HepG2 (cell line): ENCODE measurements around the gene GOLGA6C. TPM values are rescaled to one million over a fixed set of nuclear protein-coding genes. Genes with fewer than 3 reads are reported as not detected.

Experiments used
- ATAC-seq: fragments of 200-7000 bp; cut with Tn5 transposase; 3 replicates; pipeline ENCODE4 v1.9.1; 2020; ENCODE audit warnings: mild to moderate bottlenecking, moderate library complexity
- BruUV-seq: library from RNA; stranded (reverse); fragments of 400-500 nt; replicated peaks from 2 replicates; lab custom pipeline; 2021; lab: Mats Ljungman, UMichigan
- CTCF ChIA-PET: fragments of 300-600 bp; formaldehyde crosslinking; extraction: SDS; loops from one replicate; lab custom pipeline; 2021; ENCODE audit warnings: low total read pairs, inconsistent platforms, low intra/inter-chr PET ratio; lab: Yijun Ruan, JAX
- POLR2A ChIA-PET: fragments of 350-600 bp; sonication (Branson Sonifier 250); formaldehyde crosslinking; loops from one replicate; lab custom pipeline; 2020; ENCODE audit warnings: antibody characterized with exemption, inconsistent platforms; lab: Yijun Ruan, JAX
- DNase-seq: peaks from one replicate; pipeline ENCODE4 v3.0.0-alpha.2; 2015; ENCODE audit warnings: low spot score
- FAIRE-seq: peaks from 3 replicates; lab custom pipeline; 2011; peaks lifted over from hg19 to GRCh38; lab: Jason Lieb, UNC
- H2AFZ ChIP-seq: one replicate; pipeline ENCODE4 v1.6.1; 2011; ENCODE audit warnings: low read length, inconsistent platforms
- H3K27ac ChIP-seq: fragments of 300-600 bp; 3 replicates; pipeline ENCODE4 v1.8.0; 2011; ENCODE audit warnings: mixed run types, mild to moderate bottlenecking, mixed read lengths, low read length, inconsistent platforms; ENCODE audit not compliant: insufficient read depth; ENCODE audit errors: extremely low read length
- H3K27me3 ChIP-seq, 2 experiments: fragments of 200-600 bp in 1 of 2; 2 replicates in 1 of 2; 3 replicates in 1 of 2; pipeline versions ENCODE4 v1.6.0 to v1.8.0; 2011; ENCODE audit warnings: low read length in 2 of 2, mild to moderate bottlenecking in 2 of 2, moderate library complexity in 2 of 2, inconsistent platforms in 1 of 2; ENCODE audit not compliant: insufficient read depth in 2 of 2, control insufficient read depth in 1 of 2
- H3K36me3 ChIP-seq, 2 experiments: fragments of 200-600 bp in 1 of 2; replicated peaks in 1 of 2; 2 replicates in 1 of 2; 3 replicates in 1 of 2; pipeline versions ENCODE4 v1.5.1 to v1.8.0; 2011; ENCODE audit warnings: low read length in 2 of 2, inconsistent platforms in 1 of 2; ENCODE audit not compliant: insufficient read depth in 2 of 2, control insufficient read depth in 1 of 2
- H3K4me1 ChIP-seq: 2 replicates; pipeline ENCODE4 v1.5.1; 2012; ENCODE audit warnings: low read length, inconsistent platforms; ENCODE audit not compliant: insufficient read depth
- H3K4me2 ChIP-seq: 2 replicates; pipeline ENCODE4 v1.6.0; 2011; ENCODE audit warnings: low read depth, low read length, inconsistent platforms
- H3K4me3 ChIP-seq, 3 experiments: fragments of 200-600 bp in 1 of 3; sonication (generic), shearing (Covaris generic) in 1 of 3; replicated peaks in 1 of 3; 2 replicates each; pipeline ENCODE4 v1.5.1; 2011 to 2016; ENCODE audit warnings: low read length in 3 of 3, inconsistent platforms in 2 of 3, low read depth in 2 of 3, mild to moderate bottlenecking in 2 of 3, control low read depth in 1 of 3, mixed read lengths in 1 of 3; ENCODE audit not compliant: insufficient read depth in 1 of 3
- H3K79me2 ChIP-seq: one replicate; pipeline ENCODE4 v1.6.1; 2011; ENCODE audit warnings: low read length, inconsistent platforms; ENCODE audit not compliant: insufficient read depth
- H3K9ac ChIP-seq: 2 replicates; pipeline ENCODE4 v1.6.0; 2011; ENCODE audit warnings: mild to moderate bottlenecking, low read depth, low read length, inconsistent platforms; ENCODE audit not compliant: insufficient read depth
- H3K9me3 ChIP-seq: 2 replicates; pipeline ENCODE4 v1.5.1; 2012; ENCODE audit warnings: mild to moderate bottlenecking, low read length
- H4K20me1 ChIP-seq: 2 replicates; pipeline ENCODE4 v1.6.0; 2011; ENCODE audit warnings: inconsistent platforms, mild to moderate bottlenecking, low read length, moderate library complexity; ENCODE audit not compliant: insufficient read depth
- ADNP ChIP-seq: sonication (generic); formaldehyde crosslinking; IDR thresholded peaks from 2 replicates; pipeline ENCODE4 v1.4.0; 2020; ENCODE audit warnings: missing genetic modification reagents
- HIVEP1 ChIP-seq: sonication (generic); formaldehyde crosslinking; IDR thresholded peaks from 2 replicates; pipeline ENCODE4 v1.4.0; 2020; ENCODE audit warnings: mild to moderate bottlenecking, missing genetic modification reagents
- KLF9 ChIP-seq: IDR thresholded peaks from 2 replicates; pipeline ENCODE4 v1.6.1; 2016; ENCODE audit warnings: low read depth
- MAFK ChIP-seq, 2 experiments: IDR thresholded peaks in 1 of 2; conservative IDR thresholded peaks in 1 of 2; 2 replicates each; pipeline ENCODE4 v1.6.1; 2011; ENCODE audit warnings: improper control_type of control experiment in 2 of 2, low read length in 2 of 2
- NKX3-1 ChIP-seq: sonication (generic); formaldehyde crosslinking; IDR thresholded peaks from 2 replicates; pipeline ENCODE4 v1.5.0; 2020; ENCODE audit warnings: missing genetic modification reagents
- PITX1 ChIP-seq: sonication (generic); formaldehyde crosslinking; IDR thresholded peaks from 2 replicates; pipeline ENCODE4 v1.5.1; 2020; ENCODE audit warnings: mild to moderate bottlenecking, missing genetic modification reagents
- REXO4 ChIP-seq: sonication (generic); formaldehyde crosslinking; IDR thresholded peaks from 2 replicates; pipeline ENCODE4 v1.8.0; 2022; ENCODE audit warnings: missing genetic modification reagents, mild to moderate bottlenecking, borderline replicate concordance
- TMF1 ChIP-seq: sonication (generic); formaldehyde crosslinking; IDR thresholded peaks from 2 replicates; pipeline ENCODE4 v1.8.1; 2022; ENCODE audit warnings: low read depth, missing genetic modification reagents
- YY1 ChIP-seq: IDR thresholded peaks from 2 replicates; pipeline ENCODE4 v1.6.1; 2011; ENCODE audit warnings: low read length, low read depth, moderate library complexity, mild to moderate bottlenecking; ENCODE audit not compliant: insufficient read depth, insufficient replicate concordance
- ZBTB38 ChIP-seq: sonication (generic); formaldehyde crosslinking; IDR thresholded peaks from 2 replicates; pipeline ENCODE4 v1.5.1; 2020; ENCODE audit warnings: mild to moderate bottlenecking, missing genetic modification reagents
- ZNF556 ChIP-seq: sonication (generic); formaldehyde crosslinking; IDR thresholded peaks from 2 replicates; pipeline ENCODE4 v1.4.0; 2020; ENCODE audit warnings: mild to moderate bottlenecking, missing genetic modification reagents, borderline replicate concordance
- ZNF619 ChIP-seq: sonication (generic); formaldehyde crosslinking; IDR thresholded peaks from 2 replicates; pipeline ENCODE4 v1.4.0; 2020; ENCODE audit warnings: mild to moderate bottlenecking, missing genetic modification reagents
- WGBS: methylation state at CpG from one replicate; pipeline ENCODE4 v1.1.6; 2017; ENCODE audit warnings: low lambda C conversion rate; 5-methylcytosine and 5-hydroxymethylcytosine counted together
- in situ Hi-C: cut with HindIII; loops from 2 replicates; pipeline ENCODE4 v1.10.0; 2017; ENCODE audit warnings: low pct_unique_long_range_greater_than_20kb; ENCODE audit not compliant: extremely low pct_ligation_motif_present
- intact Hi-C: fragments of 100-400 bp; cut with micrococcal nuclease; formaldehyde crosslinking; loops from one replicate; pipeline ENCODE4 v1.10.0; 2022; ENCODE audit not compliant: unreplicated experiment
- polyA plus RNA-seq, 8 experiments: library from polyadenylated mRNA; depleted of rRNA in 3 of 8; stranded (reverse) in 7 of 8; unstranded in 1 of 8; fragments of >200 nt; fragmentation: Illumina TruSeq in 4 of 8; extraction: Trizol in 4 of 8; gene quantifications; 2 replicates each; pipeline versions ENCODE4 v1.2.1 to v1.2.3, GENCODE V29; 2011 to 2016; ENCODE audit warnings: low read depth in 4 of 8, missing spikeins in 1 of 8, mixed read lengths in 1 of 8; ENCODE audit not compliant: insufficient read depth in 1 of 8
- total RNA-seq, 5 experiments: library from RNA; depleted of rRNA; stranded (reverse); fragments of >200 nt; fragmentation: Illumina TruSeq; extraction: Trizol; gene quantifications; 2 replicates each; pipeline ENCODE4 v1.2.3, GENCODE V29; 2016; ENCODE audit warnings: low read depth in 1 of 5
- TF ChIP-seq, protein P1 (sequence below): sonication (generic); formaldehyde crosslinking; IDR thresholded peaks from 2 replicates; pipeline ENCODE4 v1.4.0; 2020; ENCODE audit warnings: mild to moderate bottlenecking, missing genetic modification reagents, borderline replicate concordance
- TF ChIP-seq, protein P2 (sequence below): sonication (generic); formaldehyde crosslinking; IDR thresholded peaks from 2 replicates; pipeline ENCODE4 v1.5.0; 2020; ENCODE audit warnings: mild to moderate bottlenecking, missing genetic modification reagents

The GOLGA6C gene
- total and polyA plus RNA-seq, 2 of the 13 experiments (the other 11 are each of a cell fraction or from before 2014, with no cell fraction given) = not detected

DNA sequence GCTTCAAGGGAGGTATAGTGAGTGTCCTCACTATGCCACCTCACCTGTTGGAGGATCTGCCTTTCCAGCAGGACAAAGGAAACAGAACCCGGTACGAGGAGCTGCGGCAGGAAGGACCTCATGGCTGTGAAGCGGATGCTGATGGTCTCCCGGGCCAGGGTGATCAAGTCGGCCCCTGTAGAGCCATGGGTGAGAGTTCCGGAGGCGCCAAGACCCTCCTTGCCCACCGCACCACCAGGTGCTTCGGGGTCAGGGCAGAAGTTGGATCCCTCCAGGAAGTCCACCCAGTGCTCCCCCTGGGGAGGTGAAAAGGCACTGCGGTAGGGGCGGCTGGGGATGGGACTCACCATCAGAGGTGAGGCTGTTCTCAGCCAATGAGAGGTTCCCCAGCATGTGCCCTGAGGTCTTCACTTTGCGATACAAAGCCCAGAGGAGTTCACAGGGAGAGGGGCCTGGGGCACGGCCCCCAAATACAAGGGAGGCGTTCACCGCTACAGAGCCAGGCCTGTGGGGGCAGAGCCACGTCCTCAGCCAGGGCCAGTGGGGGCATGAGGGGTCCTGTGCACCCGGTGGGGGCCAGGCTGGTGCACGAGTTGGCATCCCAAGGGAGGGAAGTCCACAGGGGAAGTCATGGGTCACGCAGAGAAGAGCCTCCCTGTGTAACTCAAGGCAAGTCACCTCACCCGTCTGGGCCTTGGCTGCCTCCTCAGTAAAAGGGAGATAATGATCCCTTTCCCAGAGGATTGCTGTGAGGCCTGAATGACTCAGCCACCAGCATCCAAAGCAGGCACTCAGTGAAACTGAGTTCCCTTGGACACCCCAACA is 28.7 kb upstream of the GOLGA6C start (continued):
- TF ChIP-seq, protein P1, sequence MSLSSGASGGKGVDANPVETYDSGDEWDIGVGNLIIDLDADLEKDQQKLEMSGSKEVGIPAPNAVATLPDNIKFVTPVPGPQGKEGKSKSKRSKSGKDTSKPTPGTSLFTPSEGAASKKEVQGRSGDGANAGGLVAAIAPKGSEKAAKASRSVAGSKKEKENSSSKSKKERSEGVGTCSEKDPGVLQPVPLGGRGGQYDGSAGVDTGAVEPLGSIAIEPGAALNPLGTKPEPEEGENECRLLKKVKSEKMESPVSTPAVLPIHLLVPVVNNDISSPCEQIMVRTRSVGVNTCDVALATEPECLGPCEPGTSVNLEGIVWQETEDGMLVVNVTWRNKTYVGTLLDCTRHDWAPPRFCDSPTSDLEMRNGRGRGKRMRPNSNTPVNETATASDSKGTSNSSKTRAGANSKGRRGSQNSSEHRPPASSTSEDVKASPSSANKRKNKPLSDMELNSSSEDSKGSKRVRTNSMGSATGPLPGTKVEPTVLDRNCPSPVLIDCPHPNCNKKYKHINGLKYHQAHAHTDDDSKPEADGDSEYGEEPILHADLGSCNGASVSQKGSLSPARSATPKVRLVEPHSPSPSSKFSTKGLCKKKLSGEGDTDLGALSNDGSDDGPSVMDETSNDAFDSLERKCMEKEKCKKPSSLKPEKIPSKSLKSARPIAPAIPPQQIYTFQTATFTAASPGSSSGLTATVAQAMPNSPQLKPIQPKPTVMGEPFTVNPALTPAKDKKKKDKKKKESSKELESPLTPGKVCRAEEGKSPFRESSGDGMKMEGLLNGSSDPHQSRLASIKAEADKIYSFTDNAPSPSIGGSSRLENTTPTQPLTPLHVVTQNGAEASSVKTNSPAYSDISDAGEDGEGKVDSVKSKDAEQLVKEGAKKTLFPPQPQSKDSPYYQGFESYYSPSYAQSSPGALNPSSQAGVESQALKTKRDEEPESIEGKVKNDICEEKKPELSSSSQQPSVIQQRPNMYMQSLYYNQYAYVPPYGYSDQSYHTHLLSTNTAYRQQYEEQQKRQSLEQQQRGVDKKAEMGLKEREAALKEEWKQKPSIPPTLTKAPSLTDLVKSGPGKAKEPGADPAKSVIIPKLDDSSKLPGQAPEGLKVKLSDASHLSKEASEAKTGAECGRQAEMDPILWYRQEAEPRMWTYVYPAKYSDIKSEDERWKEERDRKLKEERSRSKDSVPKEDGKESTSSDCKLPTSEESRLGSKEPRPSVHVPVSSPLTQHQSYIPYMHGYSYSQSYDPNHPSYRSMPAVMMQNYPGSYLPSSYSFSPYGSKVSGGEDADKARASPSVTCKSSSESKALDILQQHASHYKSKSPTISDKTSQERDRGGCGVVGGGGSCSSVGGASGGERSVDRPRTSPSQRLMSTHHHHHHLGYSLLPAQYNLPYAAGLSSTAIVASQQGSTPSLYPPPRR (CRISPR knock-in tag) = no peak
- no peak for TF ChIP-seq MAFK (conservative IDR thresholded peaks at IDR 0.05 in 1 of 2, IDR thresholded peaks at IDR 0.05 in 1 of 2; ENCODE audit: low read length in 2 of 2)
- no peak for TF ChIP-seq TMF1

DNA sequence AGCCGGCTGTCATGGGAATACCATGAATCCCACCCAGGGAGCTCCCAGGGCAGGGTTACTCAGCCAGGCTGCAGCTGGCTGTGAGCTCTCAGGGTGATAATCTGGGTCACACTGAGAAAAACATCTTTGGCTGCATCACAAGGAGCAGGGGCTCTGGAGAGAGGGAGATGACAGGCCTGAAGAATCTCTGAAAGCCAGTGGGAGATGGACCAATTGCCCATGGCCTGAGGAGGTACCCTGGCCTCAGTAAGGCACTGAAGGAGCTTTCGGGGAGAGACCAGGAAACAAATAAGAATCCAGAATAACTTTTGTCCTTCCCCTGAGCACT is 28.2 kb upstream of the GOLGA6C start:
- in situ Hi-C loops (loop anchor here (25.0 kb wide), 1 partner anchor 532 kb away; no protein-coding TSS in a partner anchor), intact Hi-C loops (no loop called here)
- BruUV-seq = no TSS peak
- Histone ChIP-seq H3K27ac (no peak overlapping the region), H2AFZ (no peak overlapping the region), H4K20me1 (no peaks in the 10 kb centered on the region), H3K4me2 (no peak overlapping the region), H3K27me3 (peaks cover 5 to 56% of the 10 kb centered on the region in 2 experiments; a peak in 3 of 5 replicates), H3K9ac (no peak overlapping the region), H3K4me3 (no peak overlapping the region), H3K79me2 (no peaks in the 10 kb centered on the region), H3K9me3 (no peaks in the 10 kb centered on the region), H3K36me3 (no peaks in the 10 kb centered on the region), H3K4me1 (peaks cover 14% of the 10 kb centered on the region; the same call in 1 of the 2 replicates)
- CTCF ChIA-PET = no interaction called here
- POLR2A ChIA-PET = no interaction called here
- no peak for ATAC-seq
- no peak for DNase-seq
- no peak for TF ChIP-seq NKX3-1
- no peak for TF ChIP-seq ZNF619
- TF ChIP-seq PITX1 (CRISPR knock-in tag) = no peak
- TF ChIP-seq TMF1 = no peak
- no peak for TF ChIP-seq ADNP (CRISPR knock-in tag)
- TF ChIP-seq, protein P2, sequence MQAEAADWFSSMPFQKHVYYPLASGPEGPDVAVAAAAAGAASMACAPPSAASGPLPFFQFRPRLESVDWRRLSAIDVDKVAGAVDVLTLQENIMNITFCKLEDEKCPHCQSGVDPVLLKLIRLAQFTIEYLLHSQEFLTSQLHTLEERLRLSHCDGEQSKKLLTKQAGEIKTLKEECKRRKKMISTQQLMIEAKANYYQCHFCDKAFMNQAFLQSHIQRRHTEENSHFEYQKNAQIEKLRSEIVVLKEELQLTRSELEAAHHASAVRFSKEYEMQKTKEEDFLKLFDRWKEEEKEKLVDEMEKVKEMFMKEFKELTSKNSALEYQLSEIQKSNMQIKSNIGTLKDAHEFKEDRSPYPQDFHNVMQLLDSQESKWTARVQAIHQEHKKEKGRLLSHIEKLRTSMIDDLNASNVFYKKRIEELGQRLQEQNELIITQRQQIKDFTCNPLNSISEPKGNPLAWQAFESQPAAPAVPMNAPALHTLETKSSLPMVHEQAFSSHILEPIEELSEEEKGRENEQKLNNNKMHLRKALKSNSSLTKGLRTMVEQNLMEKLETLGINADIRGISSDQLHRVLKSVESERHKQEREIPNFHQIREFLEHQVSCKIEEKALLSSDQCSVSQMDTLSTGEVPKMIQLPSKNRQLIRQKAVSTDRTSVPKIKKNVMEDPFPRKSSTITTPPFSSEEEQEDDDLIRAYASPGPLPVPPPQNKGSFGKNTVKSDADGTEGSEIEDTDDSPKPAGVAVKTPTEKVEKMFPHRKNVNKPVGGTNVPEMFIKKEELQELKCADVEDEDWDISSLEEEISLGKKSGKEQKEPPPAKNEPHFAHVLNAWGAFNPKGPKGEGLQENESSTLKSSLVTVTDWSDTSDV (CRISPR knock-in tag) = no peak
- no peak for TF ChIP-seq REXO4 (CRISPR knock-in tag)
- no peak for TF ChIP-seq ZBTB38 (CRISPR knock-in tag)
- TF ChIP-seq KLF9 = no peak
- no peak for TF ChIP-seq YY1
- no peak for TF ChIP-seq ZNF556 (CRISPR knock-in tag)
- TF ChIP-seq HIVEP1 = no peak
- WGBS = 93% methylated on average over 1 of the region's 2 CpGs
- FAIRE-seq = no peak
